HG02852 (cell line): ENCODE measurements around the gene BHLHE40.
A peak's percentile ranks its signal among the peaks of the same experiment; 100 is the strongest.

Experiments
- ATAC-seq: cut with Tn5 transposase; IDR thresholded peaks from one replicate; pipeline ENCODE4 v1.9.1; 2021; ENCODE audit warnings: mild to moderate bottlenecking, moderate library complexity; ENCODE audit not compliant: unreplicated experiment

BHLHE40 gene

DNA sequence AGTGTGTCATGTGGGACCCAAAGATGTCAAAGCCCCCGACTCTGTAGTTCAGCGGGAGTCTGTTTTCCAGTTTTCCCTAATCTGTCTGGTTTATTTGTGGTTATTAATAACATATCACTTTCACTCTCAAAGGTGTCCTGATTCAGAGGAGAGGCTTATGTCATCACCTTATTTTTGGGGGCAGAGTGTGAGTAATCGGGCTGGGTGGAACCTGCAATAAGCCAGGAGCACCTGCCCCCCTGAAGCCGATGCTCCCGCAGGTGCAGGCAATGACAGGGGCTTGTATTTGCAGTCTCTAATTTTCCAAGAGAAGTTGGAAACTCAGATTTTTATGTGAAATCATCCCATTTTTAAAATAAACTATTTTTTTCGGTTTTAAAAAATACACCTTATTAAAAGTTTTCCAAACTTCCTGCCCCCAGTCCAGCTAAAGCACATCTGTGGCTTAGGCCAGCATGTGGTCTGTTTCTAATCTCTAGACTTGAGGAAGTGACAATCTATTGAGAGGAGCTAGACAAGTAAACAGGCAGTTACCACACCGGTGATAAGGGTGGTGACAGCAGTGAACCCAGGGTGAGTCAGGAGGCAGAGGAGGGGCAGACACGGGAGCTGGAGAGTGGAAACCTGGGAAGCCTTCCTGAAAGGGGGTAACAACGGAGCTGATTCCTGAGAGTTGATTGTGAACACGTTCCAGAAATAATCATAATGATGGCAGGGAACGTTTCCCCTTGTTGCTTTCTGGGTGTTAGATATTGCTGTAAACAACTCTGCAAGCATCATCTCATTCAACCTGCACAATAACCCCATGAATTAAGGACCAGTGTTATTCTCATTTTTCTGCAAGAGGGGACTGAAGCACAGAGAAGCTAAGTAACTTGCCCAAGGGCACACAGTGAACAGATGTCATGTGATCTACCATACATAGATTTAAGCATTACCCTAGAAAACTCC, 37.2 kb downstream of the BHLHE40 start:
- peak; percentile 47 for ATAC-seq

DNA sequence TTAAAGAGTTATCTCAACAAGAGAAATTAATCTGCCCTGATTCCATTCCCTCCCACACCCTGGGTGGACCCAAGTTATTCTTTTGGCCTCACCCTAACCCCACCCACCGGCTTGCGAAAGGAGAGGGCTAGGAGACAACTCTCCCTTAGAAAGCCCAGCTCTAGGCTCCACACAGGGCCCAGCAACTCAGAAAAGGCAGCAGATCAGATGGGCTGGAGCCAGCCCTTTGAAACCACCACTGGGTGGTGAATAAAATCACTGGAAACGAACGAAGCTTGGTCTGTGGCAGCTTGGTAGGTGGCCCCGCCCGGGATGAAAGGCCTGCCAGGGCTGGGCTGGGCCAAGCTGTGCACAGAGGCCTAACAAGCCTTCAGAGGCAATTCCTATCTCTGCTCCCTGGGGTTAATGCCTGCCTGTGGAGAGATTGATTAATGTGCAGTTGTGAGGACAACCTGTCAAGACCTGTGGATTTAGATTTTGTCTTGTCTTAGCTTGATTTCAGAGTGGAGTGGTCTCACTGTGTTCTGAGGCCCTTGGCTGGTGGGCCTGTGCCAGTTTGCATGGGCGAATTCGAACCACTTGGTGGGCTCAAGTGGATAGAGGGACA, 38.8 kb downstream of the BHLHE40 start:
- no peak for ATAC-seq

DNA sequence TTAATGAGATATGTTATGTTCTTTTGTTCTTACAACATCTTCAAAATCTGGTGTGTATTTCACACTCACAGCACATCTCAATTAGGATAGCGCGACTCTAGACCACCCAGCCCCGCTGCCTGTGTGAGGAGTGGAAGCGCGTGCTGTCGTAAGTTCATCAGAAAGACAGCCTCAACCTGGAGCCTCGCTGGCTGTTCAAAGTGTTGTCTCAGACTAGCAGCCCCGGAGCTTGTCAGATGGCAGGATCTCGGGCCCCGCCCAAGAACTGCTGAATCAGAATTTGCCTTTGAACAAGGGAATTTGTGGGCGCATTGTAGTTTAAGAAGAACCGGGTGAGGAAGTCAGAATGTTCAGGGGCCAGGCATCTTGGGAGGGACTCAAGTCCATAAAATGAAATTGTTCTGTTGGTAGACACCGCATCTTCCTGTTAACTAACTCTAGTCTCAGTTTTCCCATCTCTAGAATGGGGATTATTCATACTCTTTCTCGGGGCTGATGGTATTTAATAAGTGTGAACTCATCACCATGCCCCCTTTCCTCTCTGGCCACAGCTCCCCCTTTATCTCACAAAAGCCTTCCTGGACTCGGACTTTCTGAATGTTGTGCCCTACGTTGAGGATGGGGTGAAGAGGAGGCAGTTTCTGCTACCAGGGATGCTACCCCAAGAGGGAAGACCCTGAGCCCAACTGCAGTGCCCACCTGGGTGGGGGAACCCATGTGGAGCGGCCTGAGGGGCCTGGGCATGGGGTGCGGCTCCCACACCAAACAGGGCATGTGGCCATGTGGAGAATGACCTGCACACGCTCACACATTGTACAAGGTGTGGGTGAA, 40.4 kb downstream of the BHLHE40 start:
- ATAC-seq, result no peak

DNA sequence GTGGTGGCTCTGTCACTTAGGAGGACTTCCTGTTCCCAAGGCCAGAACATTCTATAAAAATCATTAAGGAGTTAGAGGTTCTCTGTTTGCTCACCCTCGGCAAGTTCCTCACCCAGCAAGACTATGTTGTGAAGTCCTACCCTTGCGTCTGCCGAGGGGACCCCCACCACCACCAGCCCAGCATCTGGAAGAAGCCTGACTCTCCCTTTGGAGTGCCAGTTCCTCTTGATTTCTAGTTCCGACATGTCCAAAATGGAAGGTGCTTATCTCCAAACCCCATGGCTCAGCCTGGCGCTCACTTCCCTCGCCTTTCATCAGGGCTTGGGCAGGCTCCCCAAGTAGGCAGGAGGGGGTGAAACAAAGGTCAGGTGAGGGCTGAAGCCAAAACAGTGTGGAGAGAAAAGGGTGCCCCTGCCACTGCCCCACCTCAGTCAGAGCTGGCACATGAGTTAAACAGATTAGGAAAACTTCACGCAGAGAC, 41.0 kb downstream of the BHLHE40 start:
- ATAC-seq, result no peak

DNA sequence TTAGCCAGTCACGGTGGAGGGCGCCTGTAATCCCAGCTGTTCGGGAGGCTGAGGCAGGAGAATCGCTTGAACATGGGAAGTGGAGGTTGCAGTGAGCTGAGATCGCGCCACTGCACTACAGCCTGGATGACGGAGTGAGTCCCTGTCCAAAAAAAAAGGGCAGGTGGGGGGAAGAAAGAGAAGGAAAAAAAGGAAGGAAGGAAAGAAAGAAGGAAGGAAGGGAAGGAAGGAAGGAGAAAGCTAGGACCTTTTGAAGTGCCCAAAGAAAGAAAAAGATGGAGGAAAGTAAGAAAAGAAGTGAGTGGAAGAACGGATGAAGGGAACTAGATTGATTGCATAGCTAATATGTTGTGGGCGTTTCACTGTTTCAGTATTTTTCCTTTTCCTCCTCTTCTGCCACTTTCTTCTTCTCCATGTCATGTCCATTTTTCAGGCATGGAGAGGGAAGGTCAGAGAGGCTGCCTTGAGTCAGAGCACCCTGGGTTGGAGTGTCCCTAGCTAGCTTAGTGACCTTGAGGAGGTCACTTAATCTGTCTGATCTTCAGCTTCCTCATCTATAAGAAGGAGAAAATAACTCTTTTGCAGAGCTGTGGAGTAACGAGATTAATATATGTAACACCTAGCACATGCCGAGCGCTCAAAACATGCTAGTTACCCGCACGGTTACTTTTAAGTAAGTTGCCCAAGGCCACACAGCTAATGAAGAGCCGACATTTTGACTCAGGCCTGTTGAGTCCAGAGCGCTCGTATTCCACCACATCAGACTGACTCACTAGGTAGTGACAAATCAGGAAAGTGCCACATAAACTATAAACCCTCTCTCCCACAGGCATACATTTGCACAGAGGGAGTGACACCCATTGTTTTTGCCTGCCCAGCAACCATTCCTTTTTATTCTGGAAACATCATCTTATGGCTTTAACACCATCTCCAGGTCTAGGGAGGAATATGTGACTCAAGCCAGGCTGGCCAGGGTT, 42.2 kb downstream of the BHLHE40 start:
- ATAC-seq, result no peak

DNA sequence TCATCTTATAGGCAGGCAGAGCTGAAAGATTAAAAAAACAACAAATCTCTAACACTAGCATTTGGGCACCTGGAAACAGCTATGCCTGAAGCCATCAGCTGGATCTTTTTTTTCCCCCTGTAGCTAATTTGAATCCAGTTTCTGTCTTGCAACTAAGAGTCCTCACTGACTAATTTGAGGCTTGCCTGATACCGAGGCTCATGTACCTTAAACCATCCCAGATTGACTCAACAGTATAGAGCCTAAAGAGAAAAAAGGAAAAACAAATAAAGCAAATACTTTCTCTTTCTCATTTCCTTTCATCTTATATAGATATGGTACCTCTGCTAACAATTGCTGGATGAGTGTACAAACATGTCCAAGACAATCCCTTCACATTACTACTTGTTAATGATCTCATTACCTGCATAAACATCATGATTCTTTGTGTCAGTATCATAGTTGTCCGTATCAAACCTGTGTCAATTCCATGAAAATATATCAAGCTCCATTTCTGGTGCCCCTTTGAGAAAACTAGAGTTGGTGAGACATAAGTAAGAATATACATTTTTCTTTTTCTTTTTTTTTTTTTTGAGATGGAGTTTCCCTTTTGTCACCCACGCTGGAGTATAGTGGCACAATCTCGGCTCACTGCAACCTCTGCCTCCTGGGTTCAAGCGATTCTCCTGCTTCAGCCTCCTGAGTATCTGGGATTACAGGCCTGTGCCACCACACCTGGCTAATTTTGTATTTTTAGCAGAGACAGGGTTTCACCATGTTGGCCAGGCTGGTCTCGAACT, 43.1 kb downstream of the BHLHE40 start:
- peak; percentile 78 for ATAC-seq

DNA sequence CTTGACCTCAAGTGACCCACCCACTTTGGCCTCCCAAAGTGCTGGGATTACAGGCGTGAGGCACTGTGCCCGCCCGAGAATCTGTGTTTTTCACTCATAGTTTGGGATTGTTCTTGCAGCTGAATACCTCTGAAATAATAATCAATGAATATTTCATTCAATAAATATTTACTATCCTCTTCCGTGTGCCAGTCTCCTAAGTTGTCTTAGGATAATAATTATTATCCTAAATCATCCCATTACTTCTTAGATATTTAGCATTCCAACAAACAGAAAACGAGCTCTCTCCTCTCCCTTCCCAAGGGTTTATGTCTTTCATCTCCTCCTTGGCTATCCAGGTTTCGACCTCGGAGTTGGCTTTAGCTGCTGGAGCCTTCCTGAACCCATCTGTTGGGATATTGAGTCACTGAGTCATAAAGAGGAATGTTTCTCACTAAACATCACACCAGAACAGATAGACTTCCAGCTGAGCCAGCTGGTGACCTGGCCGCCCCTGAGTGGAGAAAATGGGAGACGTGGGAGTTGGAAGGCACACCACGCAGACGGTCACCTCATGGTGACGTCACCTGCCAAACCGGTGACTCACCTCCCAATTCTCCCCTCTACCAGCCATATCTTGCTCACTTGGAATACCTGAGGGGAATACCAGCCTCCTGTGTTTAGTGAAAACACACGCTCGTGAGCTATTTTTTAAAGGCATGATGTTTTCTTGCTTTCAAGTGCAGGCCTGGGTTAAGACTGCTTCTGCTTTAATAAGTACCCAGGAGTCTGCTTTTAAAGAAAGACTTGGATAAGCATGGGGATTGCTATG, 43.9 kb downstream of the BHLHE40 start:
- ATAC-seq, result no peak

DNA sequence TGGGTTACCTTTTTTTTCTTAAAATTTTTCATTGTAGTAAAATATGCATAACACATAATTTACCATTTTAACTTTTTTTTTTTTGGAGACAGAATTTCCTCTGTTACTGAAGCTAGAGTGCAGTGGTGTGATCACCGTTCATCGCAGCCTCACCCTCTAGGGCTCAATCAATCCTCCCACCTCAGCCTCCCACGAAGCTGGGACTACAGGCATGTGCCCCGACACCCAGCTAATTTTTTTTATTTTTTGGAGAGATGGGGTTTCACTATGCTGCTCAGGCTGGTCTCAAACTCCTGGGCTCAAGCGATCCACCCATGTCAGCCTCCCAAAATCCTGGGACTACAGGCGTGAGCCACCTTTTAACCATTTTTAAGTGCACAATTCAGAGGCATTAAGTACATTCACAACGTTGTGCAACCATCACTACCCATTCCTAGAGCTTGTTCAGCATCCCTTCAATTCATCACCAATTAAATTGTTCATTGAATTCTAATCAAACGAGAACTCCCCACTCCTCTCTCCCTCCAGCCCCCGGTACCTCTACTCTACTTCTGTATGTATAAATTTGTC, 44.6 kb downstream of the BHLHE40 start:
- ATAC-seq, result no peak

DNA sequence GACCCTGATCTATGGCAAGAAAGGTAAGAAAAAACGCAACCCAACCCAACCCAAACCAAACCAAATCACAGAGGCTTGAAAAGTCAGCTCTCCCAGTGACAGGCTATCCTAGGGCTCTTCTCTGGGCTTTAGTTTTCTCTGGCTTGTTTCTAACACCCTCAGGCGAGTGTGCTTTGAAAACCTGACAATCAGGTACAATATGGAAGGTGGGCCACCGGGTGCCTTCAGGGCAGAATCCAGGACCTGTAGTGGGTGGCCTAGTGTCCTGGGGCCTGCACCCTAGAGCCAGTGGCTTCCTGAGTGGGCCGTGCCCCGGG, 46.8 kb downstream of the BHLHE40 start:
- ATAC-seq, result no peak

DNA sequence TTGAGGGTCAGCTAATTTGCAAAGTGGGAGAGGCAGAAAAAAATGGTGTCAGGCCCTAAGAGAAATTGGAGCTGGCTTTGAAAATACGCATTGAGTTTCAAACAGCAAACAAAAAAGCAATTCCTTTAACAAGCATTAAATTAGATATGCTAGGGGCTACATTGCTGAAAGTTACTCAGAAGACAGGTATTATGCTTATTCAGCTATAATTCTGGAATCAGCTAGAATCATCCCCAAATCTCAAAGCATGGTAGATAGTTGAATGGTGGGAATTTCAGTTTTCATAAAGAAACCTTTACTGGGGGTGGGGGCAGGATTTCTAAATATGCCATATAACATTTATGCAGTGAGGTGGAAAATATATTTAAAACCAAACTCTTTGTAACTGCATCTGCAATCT, 50.5 kb downstream of the BHLHE40 start:
- no peak for ATAC-seq

DNA sequence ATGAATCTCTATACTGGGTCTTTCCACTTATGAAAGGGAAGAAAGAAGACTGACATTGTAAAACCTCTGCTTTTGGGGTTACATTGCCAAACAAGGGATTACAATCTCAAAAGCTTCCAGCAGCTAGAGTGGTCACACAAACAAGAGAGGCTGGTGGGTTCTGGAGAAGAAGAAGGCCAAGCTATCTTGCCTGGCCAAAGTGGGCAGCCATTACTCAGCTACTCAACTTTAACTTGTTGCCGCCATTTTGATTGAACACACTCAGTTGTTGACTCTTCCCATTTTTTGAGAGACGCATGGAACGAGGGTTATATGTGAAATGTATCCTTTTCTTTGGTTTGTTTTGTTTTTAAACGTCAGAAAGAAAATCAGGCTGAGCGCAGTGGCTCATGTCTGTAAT, 50.9 kb downstream of the BHLHE40 start:
- ATAC-seq, result no peak

DNA sequence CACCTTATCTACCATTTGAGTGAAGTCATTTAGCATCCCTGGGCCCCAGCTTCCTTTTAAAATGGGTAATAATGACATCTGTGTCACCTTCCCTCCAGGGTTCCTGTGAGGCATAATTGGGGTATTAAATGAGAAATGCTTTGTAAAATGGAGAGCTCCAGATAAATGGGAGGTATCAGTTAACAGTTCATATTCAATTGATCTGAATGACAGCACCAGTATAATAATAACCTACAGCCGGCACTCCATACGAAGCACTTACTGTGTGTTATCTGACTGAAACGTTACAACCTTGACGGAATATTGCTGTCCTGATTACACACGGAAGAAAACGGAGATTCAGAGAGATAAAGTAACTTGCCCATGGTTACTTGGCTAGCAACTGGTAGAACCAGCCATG, 53.6 kb downstream of the BHLHE40 start:
- no peak for ATAC-seq
